Endothelial cell (in vitro differentiated cells): ENCODE data around the gene CALML3. TPM values are rescaled to one million over a fixed set of nuclear protein-coding genes. Genes with fewer than 3 reads are reported as not detected.

Experiments used
- DNase-seq: peaks from one replicate; pipeline ENCODE4 v3.0.0; 2021; ENCODE audit warnings: low spot score
- H3K27ac Mint-ChIP-seq: one replicate; pipeline ENCODE4 v1.8.0; 2021; ENCODE audit warnings: mixed read lengths, inconsistent platforms; ENCODE audit not compliant: unreplicated experiment
- H3K27me3 Mint-ChIP-seq: one replicate; pipeline ENCODE4 v1.8.0; 2021; ENCODE audit warnings: mild to moderate bottlenecking, moderate library complexity, mixed read lengths, inconsistent platforms; ENCODE audit not compliant: unreplicated experiment
- H3K36me3 Mint-ChIP-seq: one replicate; pipeline ENCODE4 v1.8.0; 2021; ENCODE audit warnings: mild to moderate bottlenecking, low read depth, mixed read lengths, inconsistent platforms; ENCODE audit not compliant: unreplicated experiment
- H3K4me1 Mint-ChIP-seq: one replicate; pipeline ENCODE4 v1.8.0; 2021; ENCODE audit warnings: mild to moderate bottlenecking, mixed read lengths, inconsistent platforms; ENCODE audit not compliant: unreplicated experiment
- H3K4me3 Mint-ChIP-seq: one replicate; pipeline ENCODE4 v1.8.0; 2021; ENCODE audit warnings: mild to moderate bottlenecking, mixed read lengths, inconsistent platforms; ENCODE audit not compliant: unreplicated experiment
- H3K9me3 Mint-ChIP-seq: one replicate; pipeline ENCODE4 v1.8.0; 2021; ENCODE audit warnings: mixed read lengths, inconsistent platforms; ENCODE audit not compliant: unreplicated experiment
- CTCF ChIP-seq: fragments of 200-600 bp; sonication (generic); IDR thresholded peaks from one replicate; pipeline ENCODE4 v1.5.0; 2021; ENCODE audit warnings: antibody characterized with exemption; ENCODE audit not compliant: unreplicated experiment
- total RNA-seq: library from RNA; stranded (reverse); fragmentation: NEBNext Ultra II Directional; extraction: Animal tissue kit (Norgen Biotek cat#: 25700); gene quantifications from one replicate; pipeline ENCODE4 v1.2.1, GENCODE V29; 2021; ENCODE audit not compliant: unreplicated experiment

The CALML3 gene
- total RNA-seq, 1 donor from 2014 or later: not detected

GRCh38 chr10:5488272-5489161, 36.2 kb upstream of the CALML3 start:
- H3K9me3 Mint-ChIP-seq: no peaks in the 10 kb centered on the region
- no peak for DNase-seq
- H3K4me3 Mint-ChIP-seq: no peak overlapping the region
- H3K27ac Mint-ChIP-seq: no peak overlapping the region
- no peak for TF ChIP-seq CTCF
- peaks cover 8% of the 10 kb centered on the region for H3K27me3 Mint-ChIP-seq
- no peaks in the 10 kb centered on the region for H3K36me3 Mint-ChIP-seq
- peaks cover 10% of the 10 kb centered on the region for H3K4me1 Mint-ChIP-seq

GRCh38 chr10:5490032-5490431, 34.7 kb upstream of the CALML3 start:
- no peaks in the 10 kb centered on the region for H3K36me3 Mint-ChIP-seq
- no peaks in the 10 kb centered on the region for H3K9me3 Mint-ChIP-seq
- peaks cover 8% of the 10 kb centered on the region for H3K27me3 Mint-ChIP-seq
- no peak for TF ChIP-seq CTCF
- H3K4me3 Mint-ChIP-seq: no peak overlapping the region
- no peak overlapping the region for H3K27ac Mint-ChIP-seq
- DNase-seq: no peak
- peaks cover 10% of the 10 kb centered on the region for H3K4me1 Mint-ChIP-seq

- H3K27me3 Mint-ChIP-seq: peaks cover 9% of the 10 kb centered on the region
- no peak overlapping the region for H3K27ac Mint-ChIP-seq
- no peaks in the 10 kb centered on the region for H3K36me3 Mint-ChIP-seq
- H3K4me1 Mint-ChIP-seq: peaks cover 9% of the 10 kb centered on the region
- no peak for TF ChIP-seq CTCF
- no peaks in the 10 kb centered on the region for H3K9me3 Mint-ChIP-seq
- DNase-seq: no peak
- no peak overlapping the region for H3K4me3 Mint-ChIP-seq
Observed at GRCh38 chr10:5490698-5491464, 33.9 kb upstream of the CALML3 start.

- TF ChIP-seq CTCF: no peak
- Mint-ChIP-seq H3K27me3 (peaks cover 8% of the 10 kb centered on the region), H3K4me1 (peaks cover 7% of the 10 kb centered on the region)
Observed at GRCh38 chr10:5491477-5491876, 33.3 kb upstream of the CALML3 start.

More at GRCh38 chr10:5491477-5491876, 33.3 kb upstream of the CALML3 start:
- H3K36me3 Mint-ChIP-seq: no peaks in the 10 kb centered on the region
- no peak overlapping the region for H3K4me3 Mint-ChIP-seq
- no peak for DNase-seq
- H3K27ac Mint-ChIP-seq: no peak overlapping the region
- no peaks in the 10 kb centered on the region for H3K9me3 Mint-ChIP-seq
